MCF 10A (cell line): ENCODE results near the gene MORN5. TPM values are rescaled to one million over a fixed set of nuclear protein-coding genes. Genes with fewer than 3 reads are reported as not detected.

Source experiments
- BruUV-seq: library from RNA; stranded (reverse); fragments of 400-500 nt; replicated peaks from 2 replicates; lab custom pipeline; 2021; lab: Mats Ljungman, UMichigan
- CTCF ChIA-PET: fragments of 300-600 bp; sonication (Branson Sonifier 250); formaldehyde crosslinking; extraction: SDS; loops from one replicate; lab custom pipeline; 2021; ENCODE audit warnings: antibody characterized with exemption, inconsistent platforms; lab: Yijun Ruan, JAX
- POLR2A ChIA-PET: fragments of 300-600, 350-650 bp; sonication (Branson Sonifier 250); formaldehyde crosslinking; extraction: SDS; loops from one replicate; lab custom pipeline; 2020; ENCODE audit warnings: antibody characterized with exemption, inconsistent platforms; lab: Yijun Ruan, JAX
- DNase-seq: peaks from one replicate; pipeline ENCODE4 v3.0.0-alpha.2; 2018; ENCODE audit not compliant: unreplicated experiment
- H3K27ac Mint-ChIP-seq: one replicate; pipeline ENCODE4 v1.8.0; 2022; ENCODE audit warnings: mild to moderate bottlenecking, low read depth, mixed read lengths; ENCODE audit not compliant: unreplicated experiment
- H3K27me3 Mint-ChIP-seq: one replicate; pipeline ENCODE4 v1.8.0; 2022; ENCODE audit warnings: mixed read lengths; ENCODE audit not compliant: insufficient read depth, unreplicated experiment
- H3K36me3 Mint-ChIP-seq: one replicate; pipeline ENCODE4 v1.8.0; 2022; ENCODE audit warnings: mild to moderate bottlenecking, moderate library complexity, mixed read lengths; ENCODE audit not compliant: insufficient read depth, unreplicated experiment
- H3K4me1 Mint-ChIP-seq: one replicate; pipeline ENCODE4 v1.8.0; 2022; ENCODE audit warnings: mixed read lengths; ENCODE audit not compliant: insufficient read depth, unreplicated experiment
- H3K4me3 Mint-ChIP-seq: one replicate; pipeline ENCODE4 v1.8.0; 2022; ENCODE audit warnings: mild to moderate bottlenecking, moderate library complexity, mixed read lengths; ENCODE audit not compliant: unreplicated experiment
- H3K9me3 Mint-ChIP-seq: one replicate; pipeline ENCODE4 v1.8.0; 2022; ENCODE audit warnings: mixed read lengths; ENCODE audit not compliant: unreplicated experiment
- CTCF ChIP-seq: fragments of 200-600 bp; IDR thresholded peaks from one replicate; pipeline ENCODE4 v1.8.0; 2022; ENCODE audit warnings: antibody characterized with exemption, mild to moderate bottlenecking; ENCODE audit not compliant: unreplicated experiment
- intact Hi-C: fragments of 100-400 bp; cut with micrococcal nuclease; formaldehyde crosslinking; loops from 2 replicates; pipeline ENCODE4 v1.14.1; 2022
- total RNA-seq: library from RNA; stranded (reverse); gene quantifications from 2 replicates; pipeline ENCODE4 v1.2.3, GENCODE V29; 2022

The MORN5 gene
- total RNA-seq, 1 experiment from 2014 or later = not detected

DNA sequence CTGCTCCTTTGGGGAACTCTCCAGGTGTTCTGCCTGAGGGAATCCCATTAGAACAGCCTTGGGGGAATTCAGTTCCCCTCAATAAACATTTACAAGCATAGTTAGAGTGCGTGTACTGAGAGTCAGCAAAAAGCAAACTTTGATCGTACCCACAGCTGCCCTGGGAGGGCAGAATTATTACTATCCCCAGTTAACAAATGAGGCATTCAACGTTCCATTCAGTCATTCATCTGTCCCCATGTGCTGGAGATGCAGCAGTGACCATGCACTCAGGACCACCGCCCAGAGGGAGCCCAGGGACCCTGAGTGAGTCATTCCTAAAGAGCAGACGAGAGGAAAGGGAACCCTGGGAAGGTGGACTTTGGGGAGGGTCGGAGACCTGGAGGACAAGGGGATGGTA lies 47.5 kb upstream of the MORN5 start:
- no peak overlapping the region for H3K4me3 Mint-ChIP-seq
- POLR2A ChIA-PET = no interaction called here
- CTCF ChIA-PET = interaction anchor here (0.7 to 2.9 kb wide), 4 partner anchors 9 to 21 kb away, joined by 3 to 15 read pairs (median 8); no protein-coding TSS in a partner anchor
- H3K4me1 Mint-ChIP-seq = peaks cover 5% of the 10 kb centered on the region
- H3K36me3 Mint-ChIP-seq = no peaks in the 10 kb centered on the region
- BruUV-seq = no TSS peak
- H3K27me3 Mint-ChIP-seq = peaks cover 35% of the 10 kb centered on the region
- no peaks in the 10 kb centered on the region for H3K9me3 Mint-ChIP-seq
- no peak overlapping the region for H3K27ac Mint-ChIP-seq
- intact Hi-C loops = no loop called here
- TF ChIP-seq CTCF = no peak
- DNase-seq = no peak

DNA sequence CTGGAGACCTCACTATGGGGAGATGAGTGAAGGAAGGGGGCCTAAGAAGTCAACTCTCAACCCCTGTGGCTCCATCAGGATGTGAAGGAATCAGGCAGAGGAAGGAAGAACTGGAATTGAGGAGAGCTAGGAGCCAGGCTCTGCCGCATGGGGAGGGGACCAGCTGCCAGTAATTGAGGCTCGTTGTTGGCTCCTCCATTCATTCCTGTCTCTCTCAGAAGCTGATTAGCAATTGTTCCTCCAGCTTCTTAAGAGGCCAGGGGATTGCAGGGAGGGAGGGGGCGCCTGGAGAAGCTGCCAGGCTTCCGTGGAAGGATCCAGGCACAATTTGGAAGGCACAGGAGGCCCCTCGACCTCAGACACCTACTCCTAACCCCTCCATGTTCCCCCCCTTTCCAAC lies 46.1 kb upstream of the MORN5 start:
- intact Hi-C loops = no loop called here
- POLR2A ChIA-PET = no interaction called here
- peaks cover 35% of the 10 kb centered on the region for H3K27me3 Mint-ChIP-seq
- H3K4me3 Mint-ChIP-seq = no peak overlapping the region
- no peak overlapping the region for H3K27ac Mint-ChIP-seq
- CTCF ChIA-PET = interaction anchor here (1.1 to 2.5 kb wide), 3 partner anchors 9 to 15 kb away, joined by 3 to 13 read pairs (median 6); no protein-coding TSS in a partner anchor
- H3K9me3 Mint-ChIP-seq = no peaks in the 10 kb centered on the region
- no peak for TF ChIP-seq CTCF
- peaks cover 5% of the 10 kb centered on the region for H3K4me1 Mint-ChIP-seq
- BruUV-seq = no TSS peak
- no peaks in the 10 kb centered on the region for H3K36me3 Mint-ChIP-seq
- DNase-seq = no peak

DNA sequence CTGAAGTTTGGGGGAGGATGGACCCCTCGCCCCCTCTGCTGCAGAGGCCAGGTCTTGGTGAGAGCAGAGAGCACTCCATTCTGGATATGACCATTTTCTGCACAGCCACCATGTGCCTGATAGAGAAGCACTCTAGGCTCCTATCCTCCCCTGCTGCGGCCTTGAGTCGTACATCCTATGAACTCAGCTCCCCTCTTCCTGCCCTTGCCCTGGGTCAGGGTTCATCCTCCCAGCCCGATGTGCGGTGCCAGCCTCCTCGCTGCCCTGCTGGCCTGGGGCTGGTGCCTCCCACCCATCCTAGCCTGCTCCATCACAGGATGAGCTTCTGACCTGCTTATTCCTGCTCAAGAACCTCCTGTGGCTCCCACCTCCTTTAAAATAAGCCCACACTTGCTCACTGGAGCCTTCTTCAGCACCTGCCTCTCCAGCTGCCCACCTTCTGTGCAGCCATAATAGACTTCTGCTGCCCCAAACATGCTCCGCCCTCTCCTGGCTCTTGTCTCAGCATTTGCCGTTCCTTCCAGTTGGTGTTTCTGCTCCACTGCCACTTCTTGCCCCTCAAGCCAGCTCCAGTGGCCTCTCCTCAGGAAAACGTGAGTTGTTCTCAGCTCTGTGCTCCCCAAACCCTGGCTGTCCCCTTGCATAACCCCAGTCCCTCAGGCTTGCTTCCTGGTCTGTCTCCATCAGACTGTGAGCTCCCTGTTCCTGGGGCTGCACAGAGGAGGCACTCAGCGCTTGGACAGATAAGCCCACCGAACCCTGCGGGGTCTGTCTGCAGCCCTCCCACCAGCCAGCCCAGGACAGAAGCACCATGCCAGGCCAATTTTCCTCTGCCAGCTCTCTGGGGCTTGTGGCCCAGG lies 44.3 kb upstream of the MORN5 start:
- intact Hi-C loops = no loop called here
- H3K9me3 Mint-ChIP-seq = no peaks in the 10 kb centered on the region
- no TSS peak for BruUV-seq

More for the DNA sequence above, 44.3 kb upstream of the MORN5 start:
- DNase-seq = no peak
- Mint-ChIP-seq H3K36me3 (no peaks in the 10 kb centered on the region), H3K4me3 (no peak overlapping the region), H3K27ac (no peak overlapping the region), H3K27me3 (peaks cover 35% of the 10 kb centered on the region), H3K4me1 (peaks cover 5% of the 10 kb centered on the region)
- ChIA-PET CTCF (interaction anchor here (0.6 to 3.1 kb wide), 8 partner anchors 9 to 786 kb away, joined by 3 to 24 read pairs (median 4); no protein-coding TSS in a partner anchor), POLR2A (no interaction called here)
- TF ChIP-seq CTCF = no peak
